Right lung (tissue), 5 donors: ENCODE data around the gene CFAP77. TPM values are rescaled to one million over a fixed set of nuclear protein-coding genes. Genes with fewer than 3 reads are reported as not detected.
A peak's percentile ranks its signal among the peaks of the same experiment; 100 is the strongest.

Source experiments
- DNase-seq, 2 donors: peaks; one replicate each; pipeline ENCODE4 v3.0.0-alpha.2; 2013
- polyA plus RNA-seq, 5 donors: library from polyadenylated mRNA; unstranded; fragments of 120-200 nt; gene quantifications; one replicate each; pipeline versions ENCODE4 v1.2.1 to v1.2.3, GENCODE V29; 2013; ENCODE audit warnings: inconsistent platforms in 1 of 5, low replicate concordance in 1 of 5; ENCODE audit not compliant: insufficient read length in 5 of 5, insufficient read depth in 1 of 5

CFAP77 gene
- polyA plus RNA-seq, 5 donors, result 0.35 to 4.4 (median 2.8) TPM

GRCh38 chr9:132407196-132407595, 2.8 kb upstream of the CFAP77 start:
- no peak for DNase-seq

- DNase-seq, result no peak
Observed at GRCh38 chr9:132408521-132408920, 1.5 kb upstream of the CFAP77 start.

- no peak for DNase-seq
Observed at GRCh38 chr9:132410642-132411041, 631 bp downstream of the CFAP77 start.

- peak in 1 of 2 donors; percentile 34 for DNase-seq
Observed at GRCh38 chr9:132411091-132411508, 1.1 kb downstream of the CFAP77 start.

- DNase-seq, result no peak
Observed at GRCh38 chr9:132412089-132412488, 2.1 kb downstream of the CFAP77 start.

GRCh38 chr9:132413926-132414325, 3.9 kb downstream of the CFAP77 start:
- DNase-seq, result no peak

GRCh38 chr9:132414731-132415130, 4.7 kb downstream of the CFAP77 start:
- no peak for DNase-seq

GRCh38 chr9:132415181-132415580, 5.2 kb downstream of the CFAP77 start:
- no peak for DNase-seq

- DNase-seq, result no peak
Observed at GRCh38 chr9:132418726-132419363, 8.8 kb downstream of the CFAP77 start.

- DNase-seq, result no peak
Observed at GRCh38 chr9:132422574-132422973, 12.6 kb downstream of the CFAP77 start.

GRCh38 chr9:132423503-132423902, 13.5 kb downstream of the CFAP77 start:
- no peak for DNase-seq

- DNase-seq, result no peak
Observed at GRCh38 chr9:132424857-132425674, 15.1 kb downstream of the CFAP77 start.

- DNase-seq, result no peak
Observed at GRCh38 chr9:132425675-132426062, 15.7 kb downstream of the CFAP77 start.

GRCh38 chr9:132426639-132427414, 16.8 kb downstream of the CFAP77 start:
- DNase-seq, result no peak

- DNase-seq, result no peak
Observed at GRCh38 chr9:132430998-132431397, 21.0 kb downstream of the CFAP77 start.

GRCh38 chr9:132434881-132435280, 24.9 kb downstream of the CFAP77 start:
- no peak for DNase-seq

- DNase-seq, result no peak
Observed at GRCh38 chr9:132439153-132439552, 29.1 kb downstream of the CFAP77 start.

GRCh38 chr9:132440735-132441134, 30.7 kb downstream of the CFAP77 start:
- DNase-seq, result no peak

GRCh38 chr9:132441404-132441803, 31.4 kb downstream of the CFAP77 start:
- DNase-seq, result no peak

GRCh38 chr9:132443951-132444607, 34.1 kb downstream of the CFAP77 start:
- DNase-seq, result no peak

GRCh38 chr9:132446887-132447286, 36.9 kb downstream of the CFAP77 start:
- no peak for DNase-seq

GRCh38 chr9:132447346-132447745, 37.3 kb downstream of the CFAP77 start:
- no peak for DNase-seq
